Endodermal cell (in vitro differentiated cells): Measurements from ENCODE around the gene NCOA3. TPM values are rescaled to one million over a fixed set of nuclear protein-coding genes. Genes with fewer than 3 reads are reported as not detected.

Experiments used
- DNase-seq: peaks from one replicate; pipeline ENCODE4 v3.0.0-alpha.2; 2017
- H3K27ac ChIP-seq: 2 replicates; pipeline ENCODE4 v1.5.1; 2013; ENCODE audit warnings: mild to moderate bottlenecking, low read depth, low read length, moderate library complexity
- H3K27me3 ChIP-seq: 2 replicates; pipeline ENCODE4 v1.6.1; 2013; ENCODE audit warnings: mild to moderate bottlenecking, low read length, moderate library complexity; ENCODE audit not compliant: insufficient read depth, control insufficient read depth, poor library complexity, severe bottlenecking
- H3K36me3 ChIP-seq: 2 replicates; pipeline ENCODE4 v1.7.0; 2013; ENCODE audit warnings: mild to moderate bottlenecking, low read length, moderate library complexity; ENCODE audit not compliant: control insufficient read depth, insufficient read depth
- H3K4me1 ChIP-seq: one replicate; pipeline ENCODE4 v1.7.0; 2013; ENCODE audit warnings: low read length; ENCODE audit not compliant: control insufficient read depth, insufficient read depth
- H3K4me3 ChIP-seq: 2 replicates; pipeline ENCODE4 v1.5.1; 2013; ENCODE audit warnings: mild to moderate bottlenecking, low read length, moderate library complexity
- H3K9ac ChIP-seq: 2 replicates; pipeline ENCODE4 v1.6.1; 2013; ENCODE audit warnings: mild to moderate bottlenecking, low read length, moderate library complexity; ENCODE audit not compliant: poor library complexity, severe bottlenecking; ENCODE audit errors: extremely low read depth
- H3K9me3 ChIP-seq: 2 replicates; pipeline ENCODE4 v1.6.1; 2013; ENCODE audit warnings: mild to moderate bottlenecking, low read length, moderate library complexity; ENCODE audit not compliant: control insufficient read depth
- H3K27ac Mint-ChIP-seq: 2 replicates; pipeline ENCODE4 v1.8.0; 2020; ENCODE audit warnings: mixed read lengths
- H3K27me3 Mint-ChIP-seq: 2 replicates; pipeline ENCODE4 v1.8.0; 2021; ENCODE audit warnings: mild to moderate bottlenecking, mixed read lengths; ENCODE audit not compliant: insufficient read depth
- H3K36me3 Mint-ChIP-seq: 2 replicates; pipeline ENCODE4 v1.8.0; 2020; ENCODE audit warnings: low read depth, mixed read lengths
- H3K4me1 Mint-ChIP-seq: 2 replicates; pipeline ENCODE4 v1.8.0; 2020; ENCODE audit warnings: mixed read lengths
- H3K4me3 Mint-ChIP-seq: 2 replicates; pipeline ENCODE4 v1.8.0; 2020; ENCODE audit warnings: mild to moderate bottlenecking, moderate library complexity, mixed read lengths
- H3K9me3 Mint-ChIP-seq: 2 replicates; pipeline ENCODE4 v1.8.0; 2020; ENCODE audit warnings: mild to moderate bottlenecking, mixed read lengths
- WGBS, 2 experiments: methylation state at CpG; one replicate each; pipeline versions ENCODE4 v1.1.5 to v1.1.7; 2013; ENCODE audit warnings: missing lambda C conversion rate in 2 of 2, mixed read lengths in 1 of 2; ENCODE audit not compliant: insufficient coverage in 1 of 2, insufficient read length in 1 of 2; 5-methylcytosine and 5-hydroxymethylcytosine counted together
- total RNA-seq, 2 donors: library from RNA; stranded (reverse); fragmentation: NEBNext Ultra II Directional in 1 of 2; extraction: Animal tissue kit (Norgen Biotek cat#: 25700) in 1 of 2; gene quantifications; 2 replicates in 1 of 2; 3 replicates in 1 of 2; pipeline ENCODE4 v1.2.1, GENCODE V29; 2021
- TF ChIP-seq, protein P1 (sequence below): fragments of 200-600 bp; sonication (generic); conservative IDR thresholded peaks from 2 replicates; pipeline ENCODE4 v1.5.0; 2021; ENCODE audit warnings: antibody characterized with exemption, mild to moderate bottlenecking

NCOA3 gene
- total RNA-seq, 2 donors from 2014 or later: 38.6 TPM

- Histone ChIP-seq H3K27ac (no peak overlapping the region), H3K9ac (no peak overlapping the region), H3K27me3 (no peaks in the 10 kb centered on the region), H3K9me3 (no peaks in the 10 kb centered on the region), H3K4me3 (no peak overlapping the region), H3K36me3 (peaks cover 20% of the 10 kb centered on the region), H3K4me1 (peaks cover 3% of the 10 kb centered on the region)
- H3K27me3 Mint-ChIP-seq: no peaks in the 10 kb centered on the region
- H3K4me3 Mint-ChIP-seq: no peak overlapping the region
- 88% methylated on average over 2 of the region's 2 CpGs for WGBS, 2 experiments
- H3K9me3 Mint-ChIP-seq: no peaks in the 10 kb centered on the region
- no peak overlapping the region for H3K27ac Mint-ChIP-seq
- H3K36me3 Mint-ChIP-seq: peaks cover 9% of the 10 kb centered on the region
- TF ChIP-seq, protein P1, sequence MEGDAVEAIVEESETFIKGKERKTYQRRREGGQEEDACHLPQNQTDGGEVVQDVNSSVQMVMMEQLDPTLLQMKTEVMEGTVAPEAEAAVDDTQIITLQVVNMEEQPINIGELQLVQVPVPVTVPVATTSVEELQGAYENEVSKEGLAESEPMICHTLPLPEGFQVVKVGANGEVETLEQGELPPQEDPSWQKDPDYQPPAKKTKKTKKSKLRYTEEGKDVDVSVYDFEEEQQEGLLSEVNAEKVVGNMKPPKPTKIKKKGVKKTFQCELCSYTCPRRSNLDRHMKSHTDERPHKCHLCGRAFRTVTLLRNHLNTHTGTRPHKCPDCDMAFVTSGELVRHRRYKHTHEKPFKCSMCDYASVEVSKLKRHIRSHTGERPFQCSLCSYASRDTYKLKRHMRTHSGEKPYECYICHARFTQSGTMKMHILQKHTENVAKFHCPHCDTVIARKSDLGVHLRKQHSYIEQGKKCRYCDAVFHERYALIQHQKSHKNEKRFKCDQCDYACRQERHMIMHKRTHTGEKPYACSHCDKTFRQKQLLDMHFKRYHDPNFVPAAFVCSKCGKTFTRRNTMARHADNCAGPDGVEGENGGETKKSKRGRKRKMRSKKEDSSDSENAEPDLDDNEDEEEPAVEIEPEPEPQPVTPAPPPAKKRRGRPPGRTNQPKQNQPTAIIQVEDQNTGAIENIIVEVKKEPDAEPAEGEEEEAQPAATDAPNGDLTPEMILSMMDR: no peak
- DNase-seq: no peak
- H3K4me1 Mint-ChIP-seq: peaks cover 12% of the 10 kb centered on the region
Measured at GRCh38 chr20:47581090-47581489, 79.4 kb downstream of the NCOA3 start.

- Histone ChIP-seq H3K27me3 (no peaks in the 10 kb centered on the region), H3K9ac (no peak overlapping the region), H3K27ac (no peak overlapping the region), H3K36me3 (peaks cover 30% of the 10 kb centered on the region), H3K4me3 (no peak overlapping the region), H3K9me3 (no peaks in the 10 kb centered on the region), H3K4me1 (no peaks in the 10 kb centered on the region)
- Mint-ChIP-seq H3K36me3 (peaks cover 10% of the 10 kb centered on the region), H3K4me3 (no peak overlapping the region), H3K27ac (no peak overlapping the region), H3K4me1 (peaks cover 11% of the 10 kb centered on the region), H3K9me3 (no peaks in the 10 kb centered on the region), H3K27me3 (no peaks in the 10 kb centered on the region)
- TF ChIP-seq, protein P1: no peak
- no peak for DNase-seq
- 98 to 100% methylated on average over 2 of the region's 2 CpGs for WGBS, 2 experiments
Measured at GRCh38 chr20:47583551-47583950, 81.9 kb downstream of the NCOA3 start.

- no peak overlapping the region for H3K27ac ChIP-seq
Measured at GRCh38 chr20:47585087-47585747, 83.5 kb downstream of the NCOA3 start.

More at GRCh38 chr20:47585087-47585747, 83.5 kb downstream of the NCOA3 start:
- Mint-ChIP-seq H3K27ac (peak overlapping the region; percentile 12), H3K4me3 (no peak overlapping the region), H3K36me3 (peaks cover 10% of the 10 kb centered on the region), H3K4me1 (peaks cover 9% of the 10 kb centered on the region), H3K27me3 (no peaks in the 10 kb centered on the region), H3K9me3 (no peaks in the 10 kb centered on the region)
- H3K9ac ChIP-seq: no peak overlapping the region
- WGBS, 2 experiments: 94 to 95% methylated on average over 7 to 9 of the region's 10 CpGs
- H3K27me3 ChIP-seq: no peaks in the 10 kb centered on the region
- H3K9me3 ChIP-seq: peaks cover 6% of the 10 kb centered on the region
- H3K4me1 ChIP-seq: no peaks in the 10 kb centered on the region
- no peak for DNase-seq
- TF ChIP-seq, protein P1: no peak
- peaks cover 40% of the 10 kb centered on the region for H3K36me3 ChIP-seq
- no peak overlapping the region for H3K4me3 ChIP-seq
